Esophagus squamous epithelium (tissue), 5 donors: ENCODE measurements around the gene ARMC7. TPM values are rescaled to one million over a fixed set of nuclear protein-coding genes. Genes with fewer than 3 reads are reported as not detected.
A peak's percentile ranks its signal among the peaks of the same experiment; 100 is the strongest.

Experiments used
- DNase-seq: peaks from one replicate; lab custom pipeline; 2025; lab: John Stamatoyannopoulos, UW
- H3K27ac ChIP-seq, 4 donors: fragments of 200-600 bp; sonication (generic); one replicate each; pipeline ENCODE4 v1.5.1; 2016 to 2019; ENCODE audit warnings: mild to moderate bottlenecking in 1 of 4
- H3K27me3 ChIP-seq, 4 donors: fragments of 200-600 bp; sonication (generic); 1 replicate in 3 of 4; 2 replicates in 1 of 4; pipeline versions ENCODE4 v1.5.1 to v1.6.0; 2017 to 2021; ENCODE audit warnings: antibody characterized with exemption in 1 of 4
- H3K36me3 ChIP-seq, 3 donors: fragments of 200-600 bp; sonication (generic); one replicate each; pipeline ENCODE4 v1.5.1; 2016 to 2019
- H3K4me1 ChIP-seq, 3 donors: fragments of 200-600 bp; sonication (generic); one replicate each; pipeline ENCODE4 v1.5.1; 2017 to 2019
- H3K4me3 ChIP-seq, 4 donors: fragments of 200-600 bp; sonication (generic); 1 replicate in 3 of 4; 2 replicates in 1 of 4; pipeline ENCODE4 v1.5.1; 2016 to 2019; ENCODE audit warnings: mild to moderate bottlenecking in 2 of 4, moderate library complexity in 1 of 4
- H3K9me3 ChIP-seq, 3 donors: fragments of 200-600 bp; sonication (generic); one replicate each; pipeline ENCODE4 v1.5.1; 2016 to 2019
- CTCF ChIP-seq, 6 experiments: fragments of 450-650 bp in 4 of 6; fragments of 200-600 bp in 2 of 6; sonication (generic) in 2 of 6; IDR thresholded peaks; one replicate each; pipeline ENCODE4 v1.5.1; 2016 to 2019; ENCODE audit warnings: antibody characterized with exemption in 6 of 6, mild to moderate bottlenecking in 4 of 6, moderate library complexity in 4 of 6
- POLR2A ChIP-seq, 4 donors: fragments of 450-650 bp; IDR thresholded peaks; one replicate each; pipeline ENCODE4 v1.6.1; 2017; ENCODE audit warnings: antibody characterized with exemption in 4 of 4, mild to moderate bottlenecking in 4 of 4, moderate library complexity in 3 of 4
- WGBS, 2 donors: methylation state at CpG; one replicate each; pipeline ENCODE4 v1.1.5; 2018; 5-methylcytosine and 5-hydroxymethylcytosine counted together
- intact Hi-C: fragments of 100-400 bp; cut with DNase I; formaldehyde crosslinking; loops from one replicate; pipeline ENCODE4 v1.15.0; 2022
- total RNA-seq, 4 donors: library from RNA; depleted of rRNA; stranded (reverse); fragments of >200 nt; gene quantifications; one replicate each; pipeline ENCODE4 v1.1.0, GENCODE V29; 2016
- donor health status: DM: yes; HTN: yes; CAD: no.

Gene ARMC7
- total RNA-seq, 4 donors from 2014 or later, result 4.0 to 9.1 (median 5.3) TPM

GRCh38 chr17:75128694-75129505 lies 19.1 kb downstream of the ARMC7 start:
- H3K4me3 ChIP-seq, result no peak overlapping the region
- H3K36me3 ChIP-seq, result peaks cover 0 to 24% (median 15%) of the 10 kb centered on the region in 3 donors
- no peaks in the 10 kb centered on the region for H3K27me3 ChIP-seq
- peaks cover 26 to 90% (median 51%) of the 10 kb centered on the region in 3 donors for H3K4me1 ChIP-seq
- DNase-seq, result no peak
- H3K9me3 ChIP-seq, result no peaks in the 10 kb centered on the region
- intact Hi-C loops, result no loop called here
- TF ChIP-seq CTCF (IDR thresholded peaks at IDR 0.05), result no peak
- no peak for TF ChIP-seq POLR2A (IDR thresholded peaks at IDR 0.05)
- WGBS, 2 donors, result 74% methylated on average over 9 of the region's 33 CpGs; no CpG with 5 or more reads in 1 of the 2 donors
- peak overlapping the region; percentile 5 to 75 (median 56) for H3K27ac ChIP-seq

GRCh38 chr17:75129576-75129975 lies 19.8 kb downstream of the ARMC7 start:
- H3K36me3 ChIP-seq, result peaks cover 0 to 24% (median 15%) of the 10 kb centered on the region in 3 donors
- 83 to 85% methylated on average over 2 to 4 of the region's 9 CpGs for WGBS, 2 donors
- no peak for DNase-seq
- H3K4me3 ChIP-seq, result no peak overlapping the region
- H3K27me3 ChIP-seq, result no peaks in the 10 kb centered on the region
- intact Hi-C loops, result no loop called here
- H3K27ac ChIP-seq, result peak overlapping the region in 2 of 4 donors; percentile 5 to 73
- no peaks in the 10 kb centered on the region for H3K9me3 ChIP-seq
- H3K4me1 ChIP-seq, result peaks cover 19 to 90% (median 51%) of the 10 kb centered on the region in 3 donors
- no peak for TF ChIP-seq POLR2A (IDR thresholded peaks at IDR 0.05)
- no peak for TF ChIP-seq CTCF (IDR thresholded peaks at IDR 0.05)

- Histone ChIP-seq H3K9me3 (no peaks in the 10 kb centered on the region), H3K4me3 (peak overlapping the region in 3 of 4 donors; percentile 63 to 92 (median 86)), H3K36me3 (peaks cover 0 to 24% (median 15%) of the 10 kb centered on the region in 3 donors), H3K27me3 (no peaks in the 10 kb centered on the region), H3K27ac (peak overlapping the region; percentile 90 to 97 (median 92)), H3K4me1 (peaks cover 14 to 90% (median 45%) of the 10 kb centered on the region in 3 donors)
- WGBS, 2 donors, result 63 to 100% methylated on average over 1 to 15 of the region's 24 CpGs
- no peak for TF ChIP-seq POLR2A (IDR thresholded peaks at IDR 0.05)
- TF ChIP-seq CTCF (IDR thresholded peaks at IDR 0.05), result no peak
- intact Hi-C loops, result loop anchor here (5.0 kb wide), 1 partner anchor 37 kb away; no protein-coding TSS in a partner anchor
- DNase-seq, result no peak
Observed at GRCh38 chr17:75130059-75130631, 20.4 kb downstream of the ARMC7 start.

GRCh38 chr17:75130632-75131277 lies 21.0 kb downstream of the ARMC7 start:
- no peaks in the 10 kb centered on the region for H3K9me3 ChIP-seq
- H3K27me3 ChIP-seq, result no peaks in the 10 kb centered on the region
- TF ChIP-seq CTCF (IDR thresholded peaks at IDR 0.05) (peak in 4 of 6 experiments; percentile 38 to 62 (median 46)), POLR2A (IDR thresholded peaks at IDR 0.05) (no peak)
- H3K4me1 ChIP-seq, result peaks cover 11 to 90% (median 42%) of the 10 kb centered on the region in 3 donors
- H3K36me3 ChIP-seq, result peaks cover 0 to 24% (median 15%) of the 10 kb centered on the region in 3 donors
- no peak for DNase-seq
- H3K4me3 ChIP-seq, result peak overlapping the region; percentile 63 to 92 (median 74)
- WGBS, 2 donors, result 9 to 10% methylated on average over 2 to 9 of the region's 29 CpGs
- H3K27ac ChIP-seq, result peak overlapping the region; percentile 90 to 97 (median 92)
- intact Hi-C loops, result loop anchor here (5.0 kb wide), 1 partner anchor 37 kb away; no protein-coding TSS in a partner anchor
